ENCODE measurements around the gene P2RY2. TPM values are rescaled to one million over a fixed set of nuclear protein-coding genes. Genes with fewer than 3 reads are reported as not detected.

Gene P2RY2
- polyA plus RNA-seq, 1 of the 3 experiments (the other 2 are of a cell fraction): 0.12 TPM

GRCh38 chr11:73168925-73169579 is 49.0 kb upstream of the P2RY2 start (continued):
- TF ChIP-seq USF2 (IDR thresholded peaks at IDR 0.05; ENCODE audit: borderline replicate concordance, low read depth, low read length) (no peak), EZH2phosphoT487 (IDR thresholded peaks at IDR 0.05; ENCODE audit: borderline replicate concordance, low read depth) (no peak), POLR2AphosphoS5 (IDR thresholded peaks at IDR 0.05; ENCODE audit: low read depth, low read length) (no peak), GATA2 (CRISPR knock-in tag; IDR thresholded peaks at IDR 0.05) (no peak), TCF12 (IDR thresholded peaks at IDR 0.05) (no peak)

- Histone ChIP-seq H3K4me1 (ENCODE audit: control insufficient read depth in 1 of 2, insufficient read depth in 2 of 2, low read depth in 1 of 2, low read length in 1 of 2) (peaks cover 0 to 4% of the 10 kb centered on the region in 2 experiments; a peak in 1 of 4 replicates), H3K79me2 (ENCODE audit: insufficient read depth) (no peaks in the 10 kb centered on the region), H3K4me3 (ENCODE audit: low read depth in 2 of 2, low read length in 1 of 2) (no peak overlapping the region), H3K27me3 (ENCODE audit: insufficient read depth) (no peaks in the 10 kb centered on the region), H3K9me3 (no peaks in the 10 kb centered on the region), H3K9ac (no peak overlapping the region), H3K9me2 (no peaks in the 10 kb centered on the region), H4K20me1 (ENCODE audit: insufficient read depth) (no peaks in the 10 kb centered on the region), H3K27ac (ENCODE audit: low read depth in 2 of 2, low read length in 1 of 2) (no peak overlapping the region), H3F3A (replicated peaks; ENCODE audit: insufficient read depth) (no peaks in the 10 kb centered on the region), H3K36me3 (replicated peaks in 1 of 2; ENCODE audit: control insufficient read depth in 1 of 2, insufficient read depth in 2 of 2, low read length in 1 of 2) (no peaks in the 10 kb centered on the region), H3K4me2 (no peak overlapping the region), H2AFZ (ENCODE audit: low read depth) (no peak overlapping the region)
- TF ChIP-seq JUND (IDR thresholded peaks at IDR 0.05) (no peak), ZBTB33 (IDR thresholded peaks at IDR 0.05; ENCODE audit: borderline replicate concordance, low read depth) (no peak), RXRA (IDR thresholded peaks at IDR 0.05; ENCODE audit: borderline replicate concordance, low read depth) (no peak), RFX5 (IDR thresholded peaks at IDR 0.05; ENCODE audit: low read length) (no peak), GABPA (IDR thresholded peaks at IDR 0.05; ENCODE audit: low read depth) (no peak), MAX (IDR thresholded peaks at IDR 0.05; ENCODE audit: low read depth) (no peak), SIN3A (IDR thresholded peaks at IDR 0.05; ENCODE audit: borderline replicate concordance, low read depth, low read length) (no peak), CHD2 (IDR thresholded peaks at IDR 0.05; ENCODE audit: low read length, partially characterized antibody) (no peak), USF1 (IDR thresholded peaks at IDR 0.05; ENCODE audit: borderline replicate concordance, low read depth) (no peak), YY1 (IDR thresholded peaks at IDR 0.05; ENCODE audit: low read depth) (no peak), NFIC (IDR thresholded peaks at IDR 0.05; ENCODE audit: borderline replicate concordance) (no peak), FOSL2 (IDR thresholded peaks at IDR 0.05; ENCODE audit: borderline replicate concordance, low read depth) (no peak), RAD21 (IDR thresholded peaks at IDR 0.05; ENCODE audit: low read length) (no peak), EP300 (IDR thresholded peaks at IDR 0.05; ENCODE audit: borderline replicate concordance in 1 of 2, low read depth in 1 of 2, low read length in 1 of 2) (no peak)
- WGBS (ENCODE audit: low lambda C conversion rate): 86% methylated on average over 2 of the region's 2 CpGs
- CTCF ChIA-PET: interaction anchor here (4.9 kb wide), 1 partner anchor 8 kb away, joined by 30 read pairs; no protein-coding TSS in a partner anchor
- POLR2A ChIA-PET: interaction anchor here (0.6 kb wide), 1 partner anchor 532 kb away, joined by 5 read pairs; no protein-coding TSS in a partner anchor
- DNase-seq: no peak
These were observed 47.9 kb upstream of the P2RY2 start for GRCh38 chr11:73170140-73170539.
